Liver (tissue), 9 donors: ENCODE results near the gene ATP6V1E1. TPM values are rescaled to one million over a fixed set of nuclear protein-coding genes. Genes with fewer than 3 reads are reported as not detected.

Experiments used
- DNase-seq: peaks from one replicate; pipeline ENCODE4 v3.0.0-alpha.2; 2017; ENCODE audit warnings: low spot score
- H3K27ac ChIP-seq, 2 donors: one replicate each; pipeline ENCODE4 v1.7.0; 2013; ENCODE audit warnings: inconsistent platforms in 2 of 2, low read length in 2 of 2, control low read depth in 1 of 2, low read depth in 1 of 2, mild to moderate bottlenecking in 1 of 2
- H3K27me3 ChIP-seq, 4 donors: one replicate each; pipeline versions ENCODE4 v1.6.1 to v1.7.0; 2013; ENCODE audit warnings: low read length in 3 of 4, inconsistent platforms in 1 of 4, mild to moderate bottlenecking in 1 of 4, moderate library complexity in 1 of 4; ENCODE audit not compliant: control insufficient read depth in 4 of 4, insufficient read depth in 4 of 4
- H3K36me3 ChIP-seq, 4 donors: one replicate each; pipeline versions ENCODE4 v1.6.1 to v1.7.0; 2013; ENCODE audit warnings: low read length in 3 of 4, mild to moderate bottlenecking in 3 of 4, low read depth in 1 of 4, moderate library complexity in 1 of 4; ENCODE audit not compliant: control insufficient read depth in 4 of 4, insufficient read depth in 3 of 4
- H3K4me1 ChIP-seq, 4 donors: one replicate each; pipeline versions ENCODE4 v1.6.1 to v1.7.0; 2013; ENCODE audit warnings: low read length in 3 of 4, mild to moderate bottlenecking in 3 of 4, moderate library complexity in 1 of 4; ENCODE audit not compliant: control insufficient read depth in 4 of 4, insufficient read depth in 4 of 4
- H3K4me3 ChIP-seq, 3 donors: one replicate each; pipeline versions ENCODE4 v1.6.1 to v1.7.0; 2013; ENCODE audit warnings: low read length in 3 of 3, control low read depth in 1 of 3, low read depth in 1 of 3, mild to moderate bottlenecking in 1 of 3
- H3K9ac ChIP-seq, 2 donors: one replicate each; pipeline ENCODE4 v1.7.0; 2013; ENCODE audit warnings: low read length in 2 of 2, mild to moderate bottlenecking in 2 of 2, moderate library complexity in 2 of 2, control low read depth in 1 of 2, low read depth in 1 of 2
- H3K9me3 ChIP-seq, 4 donors: one replicate each; pipeline versions ENCODE4 v1.6.1 to v1.7.0; 2013; ENCODE audit warnings: low read length in 3 of 4; ENCODE audit not compliant: control insufficient read depth in 4 of 4
- ATF3 ChIP-seq: IDR thresholded peaks from 2 replicates; pipeline ENCODE4 v1.6.1; 2016; ENCODE audit warnings: antibody characterized with exemption
- CTCF ChIP-seq: fragments of 150-350 bp; IDR thresholded peaks from 2 replicates; pipeline ENCODE4 v1.5.1; 2017; ENCODE audit warnings: improper control_type of control experiment, low read depth, low read length; ENCODE audit not compliant: missing input control
- EGR1 ChIP-seq, 2 donors: IDR thresholded peaks; 2 replicates each; pipeline ENCODE4 v1.6.1; 2016 to 2018; ENCODE audit warnings: antibody characterized with exemption in 2 of 2, low read depth in 2 of 2
- FOXA1 ChIP-seq: IDR thresholded peaks from 2 replicates; pipeline ENCODE4 v1.6.1; 2016; ENCODE audit warnings: antibody characterized with exemption
- FOXA2 ChIP-seq: IDR thresholded peaks from 2 replicates; pipeline ENCODE4 v1.6.1; 2016; ENCODE audit warnings: antibody characterized with exemption
- GABPA ChIP-seq, 2 donors: IDR thresholded peaks in 1 of 2; conservative IDR thresholded peaks in 1 of 2; 2 replicates each; pipeline ENCODE4 v1.6.1; 2016; ENCODE audit warnings: antibody characterized with exemption in 2 of 2, mild to moderate bottlenecking in 1 of 2, moderate library complexity in 1 of 2
- HNF4A ChIP-seq, 2 donors: conservative IDR thresholded peaks; 2 replicates each; pipeline ENCODE4 v1.6.1; 2016; ENCODE audit warnings: antibody characterized with exemption in 2 of 2, mild to moderate bottlenecking in 2 of 2
- HNF4G ChIP-seq: IDR thresholded peaks from 2 replicates; pipeline ENCODE4 v1.6.1; 2016; ENCODE audit warnings: antibody characterized with exemption
- JUND ChIP-seq, 2 donors: IDR thresholded peaks; 2 replicates each; pipeline ENCODE4 v1.6.1; 2016; ENCODE audit warnings: antibody characterized with exemption in 2 of 2
- MAX ChIP-seq: IDR thresholded peaks from 2 replicates; pipeline ENCODE4 v1.6.1; 2016; ENCODE audit warnings: antibody characterized with exemption
- NR2F2 ChIP-seq: IDR thresholded peaks from 2 replicates; pipeline ENCODE4 v1.6.1; 2016; ENCODE audit warnings: antibody characterized with exemption
- RAD21 ChIP-seq, 2 donors: IDR thresholded peaks; 2 replicates each; pipeline ENCODE4 v1.6.1; 2016; ENCODE audit warnings: antibody characterized with exemption in 2 of 2, mild to moderate bottlenecking in 2 of 2
- REST ChIP-seq: IDR thresholded peaks from 2 replicates; pipeline ENCODE4 v1.6.1; 2016; ENCODE audit warnings: antibody characterized with exemption, mild to moderate bottlenecking
- RXRA ChIP-seq, 2 donors: IDR thresholded peaks; 2 replicates each; pipeline ENCODE4 v1.6.1; 2017 to 2018; ENCODE audit warnings: antibody characterized with exemption in 2 of 2, mild to moderate bottlenecking in 1 of 2
- SP1 ChIP-seq: IDR thresholded peaks from 2 replicates; pipeline ENCODE4 v1.6.1; 2018; ENCODE audit warnings: antibody characterized with exemption, mild to moderate bottlenecking
- TAF1 ChIP-seq: conservative IDR thresholded peaks from 2 replicates; pipeline ENCODE4 v1.6.1; 2016; ENCODE audit warnings: antibody characterized with exemption, mild to moderate bottlenecking
- YY1 ChIP-seq: IDR thresholded peaks from 2 replicates; pipeline ENCODE4 v1.6.1; 2016; ENCODE audit warnings: antibody characterized with exemption, mild to moderate bottlenecking
- ZBTB33 ChIP-seq: IDR thresholded peaks from 2 replicates; pipeline ENCODE4 v1.6.1; 2016; ENCODE audit warnings: antibody characterized with exemption
- WGBS: extraction: QIAGEN DNeasy Blood & Tissue Kit; methylation state at CpG from one replicate; pipeline ENCODE4 v1.1.7; 2013; 5-methylcytosine and 5-hydroxymethylcytosine counted together
- polyA plus RNA-seq, 2 donors: library from polyadenylated mRNA; stranded (reverse) in 1 of 2; unstranded in 1 of 2; fragments of 200-250 nt in 1 of 2; fragments of >200 nt in 1 of 2; fragmentation: Nextera tagmentation in 1 of 2; extraction: Ambion mirVana in 1 of 2; gene quantifications; one replicate each; pipeline versions ENCODE4 v1.2.1 to v1.2.3, GENCODE V29; 2013 to 2015
- total RNA-seq, 2 donors: library from RNA; depleted of rRNA; stranded (reverse); fragments of >200 nt; gene quantifications; one replicate each; pipeline ENCODE4 v1.2.3, GENCODE V29; 2014
- donor health status: healthy.
- donor health status: healthy.
- donor health status: healthy.
- donor health status: healthy.
- donor health status: healthy.

The ATP6V1E1 gene
- total and polyA plus RNA-seq, 4 donors = 44.6 to 53.1 (median 49.1) TPM

- TF ChIP-seq REST (peak; percentile 64), RAD21 (IDR thresholded peaks at IDR 0.05) (peak; percentile 14 to 32), FOXA2 (peak; percentile 42)
Measured at GRCh38 chr22:17639247-17639741, 10.7 kb upstream of the ATP6V1E1 start (continued).

- Histone ChIP-seq H3K27me3 (no peaks in the 10 kb centered on the region), H3K36me3 (no peaks in the 10 kb centered on the region), H3K4me3 (peak within 1 kb of the TSS; percentile 82 to 100 (median 83)), H3K9ac (peak within 1 kb of the TSS; percentile 100), H3K9me3 (no peaks in the 10 kb centered on the region), H3K27ac (peak within 1 kb of the TSS; percentile 97 to 100), H3K4me1 (peaks cover 4 to 15% (median 6%) of the 10 kb centered on the region in 4 donors)
- TF ChIP-seq NR2F2 (peak; percentile 95), FOXA2 (no peak), RAD21 (IDR thresholded peaks at IDR 0.05) (peak in 1 of 2 donors; percentile 48), JUND (IDR thresholded peaks at IDR 0.05) (peak; percentile 96 to 97), CTCF (no peak), YY1 (peak; percentile 99), ATF3 (peak; percentile 83), HNF4G (no peak), GABPA (IDR thresholded peaks at IDR 0.05 in 1 of 2, conservative IDR thresholded peaks at IDR 0.05 in 1 of 2) (peak; percentile 81 to 95), REST (peak; percentile 61), FOXA1 (no peak), HNF4A (conservative IDR thresholded peaks at IDR 0.05) (peak; percentile 37 to 43), SP1 (no peak), ZBTB33 (peak; percentile 63), RXRA (IDR thresholded peaks at IDR 0.05) (peak; percentile 74 to 86), MAX (peak; percentile 60), TAF1 (peak; percentile 77), EGR1 (IDR thresholded peaks at IDR 0.05; ENCODE audit: low read depth in 2 of 2) (peak; percentile 40 to 62)
- under 1% methylated on average over 70 of the region's 70 CpGs for WGBS
- DNase-seq = peak; percentile 91
Measured at GRCh38 chr22:17638432-17639246, 10.1 kb upstream of the ATP6V1E1 start, which contains the start of gene BCL2L13. Gene BCL2L13 (plus strand): TSS chr22:17638757. CDS start chr22:17655712, 16,955 bp downstream.
